Activated CD8-positive, alpha-beta memory T cell treated with anti-CD3 and anti-CD28 coated beads, Interleukin-2, amount 50 U/mL, for 1 hour (primary cell): ENCODE results near the gene CCDC167.

Source experiments
- DNase-seq: peaks from one replicate; pipeline ENCODE4 v3.0.0-alpha.2; 2020; ENCODE audit errors: extremely low read depth

The CCDC167 gene

GRCh38 chr6:37499433-37500293 is at the start of gene CCDC167:
TSS of gene CCDC167 (minus strand) at chr6:37499893. CDS start at chr6:37499863, 30 bp downstream.
- peak; percentile 95 for DNase-seq

GRCh38 chr6:37549154-37549553 is 49.5 kb upstream of the CCDC167 start:
- DNase-seq = no peak

- DNase-seq = no peak
These were observed 48.5 kb upstream of the CCDC167 start for GRCh38 chr6:37548067-37548674.

GRCh38 chr6:37547564-37548061 is 47.9 kb upstream of the CCDC167 start:
- no peak for DNase-seq

DNA sequence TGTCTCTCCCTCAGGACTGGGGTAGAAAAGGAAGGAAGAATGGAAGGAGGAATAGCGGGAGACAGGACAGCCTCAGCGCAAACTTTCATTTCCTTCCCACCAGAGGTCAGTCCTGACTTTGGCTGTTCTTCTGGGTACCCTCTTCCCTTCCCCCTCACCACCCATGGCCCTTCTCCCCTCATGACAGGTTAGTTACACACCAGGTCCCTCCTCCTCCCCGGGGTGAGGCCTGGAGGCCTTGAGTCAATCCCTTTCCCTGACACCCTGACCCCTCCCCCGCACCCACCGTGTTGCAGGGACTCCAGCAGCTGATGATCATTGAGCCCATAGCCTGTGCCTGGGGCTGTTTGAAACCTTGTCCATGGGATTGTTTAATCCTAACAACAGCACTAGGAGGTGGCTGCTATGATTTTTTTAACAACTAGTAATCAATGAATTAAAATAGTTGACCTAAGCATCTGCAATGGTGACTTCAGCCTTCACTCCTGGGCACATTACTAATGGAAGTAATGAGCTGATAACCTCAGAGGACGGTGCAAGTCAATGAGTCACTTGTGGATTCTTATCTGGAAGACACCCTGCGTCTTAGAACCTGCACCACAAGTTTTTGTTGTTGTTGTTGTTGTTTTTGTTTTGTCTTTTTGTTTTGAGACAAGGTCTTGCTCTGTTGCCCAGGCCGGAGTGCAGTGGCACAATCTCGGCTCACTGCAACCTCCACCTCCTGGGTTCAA is 46.6 kb upstream of the CCDC167 start:
- no peak for DNase-seq

DNA sequence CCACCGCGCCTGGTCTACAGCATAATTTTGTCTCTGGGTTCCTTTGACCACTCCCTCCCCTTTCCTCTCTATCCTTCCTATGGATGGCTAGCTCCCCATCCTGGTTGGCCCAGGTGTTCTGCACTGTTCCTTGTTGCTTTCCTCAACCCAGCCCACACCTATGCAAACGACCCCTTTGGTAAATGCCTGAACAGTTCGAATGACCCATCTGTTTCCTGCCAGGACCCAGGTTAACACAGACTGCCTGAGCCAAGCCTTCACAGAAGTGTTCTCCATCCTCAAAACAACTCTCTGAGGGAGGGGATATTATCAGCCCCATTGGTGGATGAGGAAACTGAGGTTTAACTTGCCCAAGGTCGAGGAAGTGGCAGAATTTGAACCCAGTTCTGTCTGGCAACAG is 44.8 kb upstream of the CCDC167 start:
- no peak for DNase-seq

- no peak for DNase-seq
These were observed 43.7 kb upstream of the CCDC167 start for GRCh38 chr6:37543361-37543760.

DNA sequence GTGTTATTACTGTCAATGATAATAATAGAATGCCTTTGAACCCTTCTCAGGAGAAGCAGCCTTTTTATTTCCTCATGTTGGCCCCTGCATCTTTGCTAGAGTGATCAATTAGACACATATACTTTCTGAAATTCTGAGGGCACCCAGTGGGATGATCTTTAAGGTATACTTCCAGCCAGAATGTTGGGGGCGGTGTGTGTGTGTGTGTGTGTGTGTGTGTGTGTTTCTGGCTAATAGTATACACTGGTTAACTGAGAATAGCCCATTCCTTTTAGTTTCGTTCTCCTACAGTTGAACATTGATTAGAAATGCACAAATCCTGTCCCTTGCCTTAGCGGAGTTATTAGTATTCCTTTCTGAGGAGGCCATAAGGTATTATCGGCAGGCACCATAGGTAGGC is 41.7 kb upstream of the CCDC167 start:
- DNase-seq = no peak

- DNase-seq = no peak
These were observed 40.7 kb upstream of the CCDC167 start for GRCh38 chr6:37540390-37540789.

GRCh38 chr6:37540029-37540352 is 40.3 kb upstream of the CCDC167 start:
- DNase-seq = no peak

DNA sequence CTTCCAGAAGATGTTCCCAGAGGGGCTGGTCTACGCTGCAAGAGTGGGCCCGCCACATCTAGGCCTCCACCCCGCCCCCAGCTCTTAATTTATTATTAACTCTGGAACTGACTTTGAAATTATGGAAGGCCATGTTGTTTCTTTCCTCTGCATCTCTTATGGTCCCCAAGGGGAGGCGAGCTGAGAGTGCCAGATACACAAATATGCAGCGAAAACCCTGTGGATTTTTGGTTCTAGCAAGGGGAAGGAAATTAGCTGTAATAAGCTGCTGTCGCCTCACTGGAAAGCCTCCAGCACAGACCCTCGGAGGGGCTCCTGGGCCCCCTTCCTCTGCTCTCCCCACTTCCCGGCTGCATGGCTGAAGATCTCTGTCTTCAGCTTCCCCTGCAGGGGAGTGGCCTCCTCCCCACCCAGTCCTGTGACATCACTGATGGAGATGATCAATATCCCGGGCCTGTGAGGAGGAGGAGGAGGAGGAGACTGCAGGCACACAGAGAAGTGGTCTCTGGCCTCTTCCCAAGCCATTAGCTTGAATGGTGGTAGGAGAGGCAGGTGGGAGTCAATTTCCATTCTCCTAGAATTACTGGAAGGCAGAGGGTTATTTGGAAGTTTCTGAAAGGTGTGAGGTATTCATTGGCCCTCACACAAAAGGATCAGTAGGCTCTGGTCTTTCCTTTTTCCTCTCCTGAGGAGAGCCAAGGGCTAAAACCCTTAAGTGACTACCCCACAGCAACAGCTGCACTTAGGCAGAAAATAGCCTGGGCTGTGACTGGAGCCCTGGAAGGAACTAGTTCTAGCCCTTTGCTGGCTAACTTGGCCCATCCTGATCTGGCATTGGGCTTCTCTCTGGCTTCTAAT is 39.7 kb upstream of the CCDC167 start:
- DNase-seq = no peak

DNA sequence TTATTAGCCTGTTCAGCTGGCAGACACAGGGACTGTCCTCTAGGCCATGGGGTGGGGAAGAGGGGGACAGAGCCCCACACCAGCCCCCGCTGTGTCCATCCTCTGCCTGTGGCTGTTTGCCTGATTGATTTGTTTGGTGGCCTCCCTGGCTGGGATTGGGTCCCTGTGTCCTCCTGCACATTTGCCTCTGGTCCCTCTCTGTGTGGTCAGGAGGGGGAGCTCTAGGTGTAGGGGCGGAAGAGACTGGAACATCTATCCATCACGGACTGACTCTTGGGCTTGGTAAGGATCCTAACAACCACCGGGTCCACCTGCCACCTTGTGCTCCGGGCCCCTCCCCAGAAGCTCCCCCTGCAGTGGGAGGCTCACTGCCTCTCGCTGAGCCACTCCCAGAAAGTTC is 38.4 kb upstream of the CCDC167 start:
- DNase-seq = no peak

DNA sequence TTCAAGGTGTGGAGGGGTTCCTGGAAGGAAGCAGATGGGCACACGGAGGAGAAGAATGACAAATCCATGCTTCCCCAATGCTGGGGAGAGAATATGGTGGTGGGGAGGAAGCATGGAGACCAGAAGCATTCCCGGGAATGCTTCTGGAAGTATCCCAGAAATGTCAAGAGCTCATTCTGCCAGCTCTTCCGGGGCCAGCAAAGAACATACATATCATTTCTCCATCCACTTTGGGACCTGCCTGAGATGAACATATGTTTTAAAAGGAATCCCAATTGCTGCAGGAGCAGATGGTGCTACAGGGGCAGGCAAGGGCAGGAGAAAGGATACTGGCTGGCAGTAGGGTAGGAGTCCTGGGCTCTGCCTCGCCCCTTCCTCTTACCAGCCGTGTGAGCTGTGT is 37.9 kb upstream of the CCDC167 start:
- no peak for DNase-seq

- no peak for DNase-seq
These were observed 36.9 kb upstream of the CCDC167 start for GRCh38 chr6:37536491-37537190.

DNA sequence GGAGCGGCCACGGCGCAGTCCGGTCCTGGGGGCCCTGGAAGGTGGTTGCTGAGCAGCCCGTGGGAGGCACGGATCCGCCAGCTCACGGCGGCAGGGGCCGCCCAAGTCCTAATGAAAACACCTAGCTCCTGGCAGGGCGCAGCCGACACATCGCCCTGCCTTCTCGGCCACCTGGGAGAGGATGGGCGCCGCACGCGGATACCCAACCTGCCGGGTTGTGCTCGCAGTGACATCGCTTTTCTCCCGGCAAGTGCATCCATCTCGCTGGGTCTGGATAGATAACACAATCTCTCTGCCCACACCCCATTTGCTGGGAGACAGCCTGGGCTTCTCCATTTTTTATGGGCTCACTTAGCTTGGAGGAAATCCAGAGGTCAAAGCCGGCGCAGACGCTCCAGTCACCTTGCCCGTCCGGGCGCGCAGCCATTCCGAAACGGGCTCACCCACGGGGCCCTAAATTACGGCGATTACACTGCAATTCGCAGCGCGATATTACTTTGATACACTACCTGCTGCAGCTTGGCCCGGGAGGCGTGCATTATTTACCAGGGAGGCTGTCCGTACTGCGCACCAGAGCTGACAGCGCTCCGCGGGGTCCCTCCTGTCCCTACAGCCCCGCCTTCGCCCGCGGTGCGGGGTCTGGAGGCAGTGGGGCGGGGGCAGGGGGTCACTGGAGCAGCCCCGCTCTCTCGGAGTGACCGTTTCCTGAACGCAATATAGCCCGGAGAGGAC is 36.2 kb upstream of the CCDC167 start:
- DNase-seq = no peak

- no peak for DNase-seq
These were observed 35.7 kb upstream of the CCDC167 start for GRCh38 chr6:37535428-37535758.

GRCh38 chr6:37534893-37535292 is 35.2 kb upstream of the CCDC167 start:
- DNase-seq = no peak

DNA sequence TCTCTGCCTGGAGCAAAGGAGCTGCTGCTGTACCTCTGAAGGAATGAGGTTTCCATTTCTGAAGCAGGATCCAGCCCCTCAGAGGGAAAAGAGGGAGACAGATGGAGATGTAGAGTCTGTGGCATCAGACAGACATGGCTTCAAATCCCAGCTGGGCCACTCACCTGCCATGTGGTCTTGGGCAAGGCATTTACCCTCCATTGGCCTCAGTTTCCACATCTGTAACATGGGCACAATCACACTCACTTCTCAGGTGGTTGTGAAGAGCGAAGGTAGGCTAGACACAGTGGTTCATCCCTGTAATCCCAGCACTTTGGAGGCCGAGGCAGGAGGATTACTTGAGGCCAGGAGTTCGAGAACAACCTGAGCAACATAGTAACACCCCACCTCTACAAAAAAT is 32.4 kb upstream of the CCDC167 start:
- no peak for DNase-seq

DNA sequence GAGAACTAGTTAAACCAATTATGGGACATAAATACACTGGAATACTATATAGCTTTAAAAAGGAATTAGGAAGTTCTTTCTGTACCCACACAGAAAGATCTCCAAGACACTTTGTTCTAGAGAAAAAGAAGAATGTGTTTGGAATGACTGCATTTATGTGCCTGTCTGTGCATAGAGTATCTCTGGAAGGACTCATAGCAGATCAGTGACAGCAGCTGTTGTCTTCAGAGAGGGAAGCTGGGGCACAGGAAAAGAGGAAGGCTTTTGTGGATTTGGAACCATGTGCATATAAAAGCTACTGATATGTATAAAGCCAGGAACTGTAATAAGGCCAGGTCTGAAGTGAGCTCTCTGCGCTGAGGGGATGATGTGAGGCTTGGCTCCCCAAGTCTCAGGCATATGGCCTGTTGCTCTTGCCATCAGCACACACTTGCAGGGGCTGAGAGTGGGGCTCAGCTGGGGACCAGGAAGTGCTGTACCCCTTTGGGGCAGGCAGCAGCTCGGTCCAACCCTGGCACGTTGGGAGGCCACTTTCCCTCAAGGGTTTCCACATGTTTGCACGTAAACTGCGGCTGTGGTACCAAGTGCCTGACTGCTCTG is 31.8 kb upstream of the CCDC167 start:
- no peak for DNase-seq

- no peak for DNase-seq
These were observed 31.3 kb upstream of the CCDC167 start for GRCh38 chr6:37531026-37531425.
